Stomach (tissue), 4 donors: ENCODE data around the gene DNAJC10.

Source experiments
- EP300 ChIP-seq: sonication (generic); formaldehyde crosslinking; IDR thresholded peaks from one replicate; pipeline ENCODE4 v1.6.1; 2017; ENCODE audit warnings: antibody characterized with exemption
- POLR2A ChIP-seq, 4 donors: fragments of 450-650 bp; IDR thresholded peaks; one replicate each; pipeline ENCODE4 v1.6.1; 2016; ENCODE audit warnings: antibody characterized with exemption in 4 of 4, control low read depth in 2 of 4, mild to moderate bottlenecking in 1 of 4, moderate library complexity in 1 of 4
- POLR2AphosphoS5 ChIP-seq, 3 donors: sonication (generic); formaldehyde crosslinking; IDR thresholded peaks; one replicate each; pipeline ENCODE4 v1.6.1; 2016; ENCODE audit warnings: antibody characterized with exemption in 3 of 3

DNA sequence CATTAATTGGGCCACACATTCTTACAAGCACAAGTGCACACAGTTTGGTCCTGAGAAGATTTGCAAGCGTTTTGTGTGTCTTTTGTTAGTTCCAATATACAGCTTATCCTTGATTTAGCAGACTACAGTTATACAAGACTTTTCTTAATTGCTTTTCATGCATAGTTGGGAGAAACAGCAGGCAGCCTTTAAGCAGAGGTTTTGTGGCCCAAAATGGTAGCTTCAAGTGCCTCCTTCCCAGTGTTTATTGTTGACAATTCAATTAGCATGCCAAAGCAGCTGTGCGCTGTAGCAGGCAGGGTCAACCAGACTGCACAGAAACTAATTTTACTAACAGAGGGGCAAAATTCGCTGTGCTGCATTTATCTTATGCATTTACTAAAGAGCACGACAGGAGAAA, 102.9 kb downstream of the DNAJC10 start:
- TF ChIP-seq POLR2AphosphoS5 (IDR thresholded peaks at IDR 0.05) (no peak), POLR2A (IDR thresholded peaks at IDR 0.05) (no peak), EP300 (no peak)
